ENCODE data around the gene C1orf159. TPM values are rescaled to one million over a fixed set of nuclear protein-coding genes. Genes with fewer than 3 reads are reported as not detected.
"Not testable (repeated sequence)": the region's sequence is repeated elsewhere in the genome, so short reads cannot be mapped to it uniquely, and the experiment has no call there.

The C1orf159 gene
- total RNA-seq, 1 donor from 2014 or later: 11.8 TPM

- peaks cover 5% of the 10 kb centered on the region for H3K27me3 ChIP-seq
- TF ChIP-seq CTCF (IDR thresholded peaks at IDR 0.05) (no peak), POLR2A (IDR thresholded peaks at IDR 0.05) (no peak), POLR2AphosphoS5 (IDR thresholded peaks at IDR 0.05; ENCODE audit: insufficient read depth in 1 of 2, low read depth in 1 of 2) (no peak)
- no peak overlapping the region for H3K27ac ChIP-seq
- peak overlapping the region; percentile 46 to 69 for H3K4me3 ChIP-seq
- H3K4me1 ChIP-seq: peaks cover 33% of the 10 kb centered on the region
- no peaks in the 10 kb centered on the region for H3K36me3 ChIP-seq
- DNase-seq (ENCODE audit: extremely low spot score in 2 of 2): no peak
- no peaks in the 10 kb centered on the region for H3K9me3 ChIP-seq
- intact Hi-C loops (cut with DNase I): loop anchor here (5.0 kb wide), 1 partner anchor 77 kb away; the partner anchor contains the start of gene PERM1
Observed at GRCh38 chr1:1058921-1059493, 56.9 kb downstream of the C1orf159 start.

- no peak overlapping the region for H3K27ac ChIP-seq
- intact Hi-C loops (cut with DNase I): loop anchor here (5.0 kb wide), 1 partner anchor 76 kb away; the partner anchor contains the start of gene PERM1
- H3K9me3 ChIP-seq: no peaks in the 10 kb centered on the region
- no peak for DNase-seq (ENCODE audit: extremely low spot score in 2 of 2)
- peaks cover 5% of the 10 kb centered on the region for H3K27me3 ChIP-seq
- no peak for TF ChIP-seq CTCF (IDR thresholded peaks at IDR 0.05)
- no peak for TF ChIP-seq POLR2AphosphoS5 (IDR thresholded peaks at IDR 0.05; ENCODE audit: insufficient read depth in 1 of 2, low read depth in 1 of 2)
- TF ChIP-seq POLR2A (IDR thresholded peaks at IDR 0.05): no peak
- no peaks in the 10 kb centered on the region for H3K36me3 ChIP-seq
- H3K4me3 ChIP-seq: peak overlapping the region in 1 of 2 donors; percentile 69
- H3K4me1 ChIP-seq: peaks cover 26% of the 10 kb centered on the region
Observed at GRCh38 chr1:1058088-1058905, 57.6 kb downstream of the C1orf159 start.

- H3K9me3 ChIP-seq; H3K27me3 ChIP-seq; H3K27ac ChIP-seq; H3K4me3 ChIP-seq; H3K36me3 ChIP-seq; DNase-seq (ENCODE audit: extremely low spot score in 2 of 2): not testable (repeated sequence)
- intact Hi-C loops (cut with DNase I): loop anchor here (5.0 kb wide), 1 partner anchor 75 kb away; the partner anchor contains the start of gene PERM1
- H3K4me1 ChIP-seq: peaks cover 26% of the 10 kb centered on the region
Observed at GRCh38 chr1:1057769-1058087, 58.2 kb downstream of the C1orf159 start.

GRCh38 chr1:1055841-1056736 lies 59.8 kb downstream of the C1orf159 start:
- DNase-seq (ENCODE audit: extremely low spot score in 2 of 2): no peak
- TF ChIP-seq POLR2A (IDR thresholded peaks at IDR 0.05) (no peak), POLR2AphosphoS5 (IDR thresholded peaks at IDR 0.05; ENCODE audit: insufficient read depth in 1 of 2, low read depth in 1 of 2) (no peak), CTCF (IDR thresholded peaks at IDR 0.05) (no peak)
- Histone ChIP-seq H3K4me3 (no peak overlapping the region), H3K27ac (no peak overlapping the region), H3K27me3 (no peaks in the 10 kb centered on the region), H3K4me1 (peaks cover 20% of the 10 kb centered on the region), H3K36me3 (peaks cover 0 to 6% of the 10 kb centered on the region in 2 donors), H3K9me3 (no peaks in the 10 kb centered on the region)
- intact Hi-C loops (cut with DNase I): loop anchor here (5.0 kb wide), 1 partner anchor 74 kb away; the partner anchor contains the start of gene PERM1

GRCh38 chr1:1054971-1055370 lies 60.9 kb downstream of the C1orf159 start:
- Histone ChIP-seq H3K9me3 (no peaks in the 10 kb centered on the region), H3K27me3 (no peaks in the 10 kb centered on the region), H3K36me3 (peaks cover 0 to 7% of the 10 kb centered on the region in 2 donors), H3K4me3 (no peak overlapping the region), H3K4me1 (peaks cover 16% of the 10 kb centered on the region), H3K27ac (no peak overlapping the region)
- no peak for TF ChIP-seq CTCF (IDR thresholded peaks at IDR 0.05)
- TF ChIP-seq POLR2A (IDR thresholded peaks at IDR 0.05): no peak
- no peak for TF ChIP-seq POLR2AphosphoS5 (IDR thresholded peaks at IDR 0.05; ENCODE audit: insufficient read depth in 1 of 2, low read depth in 1 of 2)
- DNase-seq (ENCODE audit: extremely low spot score in 2 of 2): no peak
- intact Hi-C loops (cut with DNase I): loop anchor here (5.0 kb wide), 1 partner anchor 73 kb away; the partner anchor contains the start of gene PERM1
